H1 (cell line): ENCODE measurements around the gene FOXO1. TPM values are rescaled to one million over a fixed set of nuclear protein-coding genes. Genes with fewer than 3 reads are reported as not detected.

ENCODE experiments used
- BCL11A ChIP-seq, 2 experiments: IDR thresholded peaks; one replicate each; pipeline ENCODE4 v1.6.1; 2011; ENCODE audit warnings: low read depth in 2 of 2, low read length in 2 of 2, mild to moderate bottlenecking in 2 of 2
- EP300 ChIP-seq, 2 experiments: IDR thresholded peaks; 1 replicate in 1 of 2; 2 replicates in 1 of 2; pipeline ENCODE4 v1.6.1; 2011 to 2012; ENCODE audit warnings: low read depth in 2 of 2, low read length in 2 of 2, mild to moderate bottlenecking in 2 of 2, borderline replicate concordance in 1 of 2, inconsistent platforms in 1 of 2, moderate library complexity in 1 of 2
- SP1 ChIP-seq: IDR thresholded peaks from 2 replicates; pipeline ENCODE4 v1.6.1; 2011; ENCODE audit warnings: low read depth, low read length
- polyA plus RNA-seq, 7 experiments: library from polyadenylated mRNA; depleted of rRNA in 3 of 7; stranded (reverse) in 5 of 7; unstranded in 2 of 7; fragments of >200 nt in 5 of 7; fragments of 200-250 nt in 2 of 7; gene quantifications; 1 replicate in 5 of 7; 2 replicates in 1 of 7; 4 replicates in 1 of 7; pipeline versions ENCODE4 v1.2.1 to v1.2.3, GENCODE V29; 2011 to 2013; ENCODE audit warnings: missing spikeins in 2 of 7, mixed read lengths in 2 of 7
- total RNA-seq: library from RNA; stranded (reverse); fragmentation: NEBNext Ultra II Directional; extraction: Animal tissue kit (Norgen Biotek cat#: 25700); gene quantifications from 2 replicates; pipeline ENCODE4 v1.2.1, GENCODE V29; 2021
- TF ChIP-seq, protein P1 (sequence below): IDR thresholded peaks from 2 replicates; pipeline ENCODE4 v1.6.1; 2011; ENCODE audit warnings: low read length, improper control_type of control experiment

Gene FOXO1
- total and polyA plus RNA-seq, 2 of the 8 experiments (the other 6 are each of a cell fraction or from before 2014, with no cell fraction given) = 35.3 to 56.9 TPM

DNA sequence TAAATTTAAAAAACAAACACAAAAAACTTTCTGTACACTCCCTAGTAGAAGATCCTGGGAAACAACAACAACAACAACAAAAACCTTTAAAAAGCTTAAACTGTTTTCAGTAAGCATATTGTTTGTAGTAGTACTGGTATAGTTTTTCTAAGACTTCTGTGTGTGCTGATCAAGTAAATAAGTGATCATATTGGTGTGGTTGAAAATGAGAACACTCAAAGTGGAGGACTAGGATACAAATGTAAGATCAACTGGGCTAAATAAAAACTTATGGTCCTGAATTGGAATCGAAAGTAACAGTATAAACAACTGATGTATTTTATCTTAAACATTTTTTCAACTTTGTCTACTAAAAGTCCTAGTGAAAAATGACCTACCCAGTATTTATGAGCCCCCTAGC lies 135.5 kb downstream of the FOXO1 start (continued):
- TF ChIP-seq SP1 (no peak), BCL11A (IDR thresholded peaks at IDR 0.05; ENCODE audit: low read depth in 2 of 2, low read length in 2 of 2) (no peak), EP300 (IDR thresholded peaks at IDR 0.05; ENCODE audit: borderline replicate concordance in 1 of 2, low read depth in 2 of 2, low read length in 2 of 2) (no peak)
- TF ChIP-seq, protein P1, sequence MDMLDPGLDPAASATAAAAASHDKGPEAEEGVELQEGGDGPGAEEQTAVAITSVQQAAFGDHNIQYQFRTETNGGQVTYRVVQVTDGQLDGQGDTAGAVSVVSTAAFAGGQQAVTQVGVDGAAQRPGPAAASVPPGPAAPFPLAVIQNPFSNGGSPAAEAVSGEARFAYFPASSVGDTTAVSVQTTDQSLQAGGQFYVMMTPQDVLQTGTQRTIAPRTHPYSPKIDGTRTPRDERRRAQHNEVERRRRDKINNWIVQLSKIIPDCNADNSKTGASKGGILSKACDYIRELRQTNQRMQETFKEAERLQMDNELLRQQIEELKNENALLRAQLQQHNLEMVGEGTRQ = no peak
- TF ChIP-seq, all 59 proteins: peak for 0
